HepG2 (cell line): ENCODE results near the gene ADGRG1.

Source experiments
- CREM ChIP-seq, 2 experiments: sonication (generic) in 1 of 2; formaldehyde crosslinking in 1 of 2; IDR thresholded peaks; 2 replicates each; pipeline versions ENCODE4 v1.4.0 to v1.6.1; 2016 to 2020; ENCODE audit warnings: antibody characterized with exemption in 1 of 2, mild to moderate bottlenecking in 1 of 2, missing genetic modification reagents in 1 of 2
- CTCF ChIP-seq: sonication (generic); formaldehyde crosslinking; IDR thresholded peaks from 2 replicates; pipeline ENCODE4 v1.5.0; 2020; ENCODE audit warnings: mild to moderate bottlenecking, missing genetic modification reagents, moderate library complexity
- EZH2 ChIP-seq: conservative IDR thresholded peaks from 2 replicates; pipeline ENCODE4 v1.6.1; 2012; ENCODE audit warnings: mild to moderate bottlenecking, low read depth, low read length, moderate library complexity
- FOXK2 ChIP-seq: fragments of 450-650 bp; IDR thresholded peaks from 2 replicates; pipeline ENCODE4 v1.6.1; 2016
- KDM5B ChIP-seq: sonication (generic); formaldehyde crosslinking; IDR thresholded peaks from 2 replicates; pipeline ENCODE4 v1.4.0; 2020; ENCODE audit warnings: missing genetic modification reagents, mild to moderate bottlenecking, borderline replicate concordance
- MAFK ChIP-seq, 2 experiments: IDR thresholded peaks in 1 of 2; conservative IDR thresholded peaks in 1 of 2; 2 replicates each; pipeline ENCODE4 v1.6.1; 2011; ENCODE audit warnings: improper control_type of control experiment in 2 of 2, low read length in 2 of 2
- MXI1 ChIP-seq: IDR thresholded peaks from 3 replicates; pipeline ENCODE4 v1.6.1; 2012; ENCODE audit warnings: low read depth, low read length, inconsistent platforms, borderline replicate concordance
- REST ChIP-seq, 2 experiments: IDR thresholded peaks; 2 replicates each; pipeline ENCODE4 v1.6.1; 2011 to 2012; ENCODE audit warnings: low read length in 2 of 2, borderline replicate concordance in 1 of 2, low read depth in 1 of 2, mild to moderate bottlenecking in 1 of 2, moderate library complexity in 1 of 2
- WIZ ChIP-seq: sonication (generic); formaldehyde crosslinking; IDR thresholded peaks from 2 replicates; pipeline ENCODE4 v1.5.1; 2020; ENCODE audit warnings: mild to moderate bottlenecking, missing genetic modification reagents
- ZFX ChIP-seq: sonication (generic); formaldehyde crosslinking; IDR thresholded peaks from 2 replicates; pipeline ENCODE4 v1.4.0; 2020; ENCODE audit warnings: mild to moderate bottlenecking, low read depth, missing genetic modification reagents, moderate library complexity
- ZNF24 ChIP-seq: fragments of 450-650 bp; IDR thresholded peaks from 2 replicates; pipeline ENCODE4 v1.6.1; 2017; ENCODE audit warnings: antibody characterized with exemption, mild to moderate bottlenecking
- ZNF367 ChIP-seq: sonication (generic); formaldehyde crosslinking; IDR thresholded peaks from 2 replicates; pipeline ENCODE4 v1.4.0; 2020; ENCODE audit warnings: missing genetic modification reagents, borderline replicate concordance
- ZNF75D ChIP-seq: sonication (generic); formaldehyde crosslinking; IDR thresholded peaks from 2 replicates; pipeline ENCODE4 v1.8.1; 2023; ENCODE audit warnings: missing genetic modification reagents, mild to moderate bottlenecking, borderline replicate concordance

- TF ChIP-seq ZNF75D (CRISPR knock-in tag) (no peak), ZNF367 (CRISPR knock-in tag) (no peak), EZH2 (no peak), REST (IDR thresholded peaks at IDR 0.05; ENCODE audit: borderline replicate concordance in 1 of 2, low read depth in 1 of 2, low read length in 2 of 2) (no peak), WIZ (CRISPR knock-in tag) (no peak), MAFK (conservative IDR thresholded peaks at IDR 0.05 in 1 of 2, IDR thresholded peaks at IDR 0.05 in 1 of 2; ENCODE audit: low read length in 2 of 2) (no peak), CREM (IDR thresholded peaks at IDR 0.05) (no peak), CREM (CRISPR knock-in tag; IDR thresholded peaks at IDR 0.05) (no peak), MXI1 (no peak), KDM5B (no peak), CTCF (CRISPR knock-in tag) (no peak), FOXK2 (no peak), ZFX (no peak), ZNF24 (no peak)
These were observed 34.4 kb upstream of the ADGRG1 start for GRCh38 chr16:57593990-57594389.
